Inflammatory macrophage treated with lipopolysaccharide for 4 hours (primary cell): ENCODE results near the gene HBG1.

Source experiments
- DNase-seq: peaks from one replicate; pipeline ENCODE4 v3.0.0-alpha.2; 2020

Gene HBG1

GRCh38 chr11:5245155-5245554, 4.5 kb downstream of the HBG1 start:
- DNase-seq, result no peak

GRCh38 chr11:5243816-5244180, 5.9 kb downstream of the HBG1 start:
- no peak for DNase-seq

- no peak for DNase-seq
These were observed 6.5 kb downstream of the HBG1 start for GRCh38 chr11:5242933-5243815.

GRCh38 chr11:5242208-5242607, 7.4 kb downstream of the HBG1 start:
- DNase-seq, result no peak

GRCh38 chr11:5241458-5241857, 8.2 kb downstream of the HBG1 start:
- no peak for DNase-seq

GRCh38 chr11:5240458-5240857, 9.2 kb downstream of the HBG1 start:
- DNase-seq, result no peak

GRCh38 chr11:5240056-5240455, 9.6 kb downstream of the HBG1 start:
- DNase-seq, result no peak

- peak; percentile 47 for DNase-seq
These were observed 10.6 kb downstream of the HBG1 start for GRCh38 chr11:5239046-5239445.

GRCh38 chr11:5238486-5238885, 11.2 kb downstream of the HBG1 start:
- peak; percentile 66 for DNase-seq

- DNase-seq, result no peak
These were observed 12.2 kb downstream of the HBG1 start for GRCh38 chr11:5237420-5237819.

- DNase-seq, result no peak
These were observed 14.1 kb downstream of the HBG1 start for GRCh38 chr11:5235364-5236095.

GRCh38 chr11:5234381-5234834, 15.2 kb downstream of the HBG1 start, which contains the start of gene HBD:
Gene HBD (minus strand): TSS chr11:5234483. CDS start chr11:5234433, 50 bp downstream.
- peak; percentile 27 for DNase-seq

GRCh38 chr11:5233307-5233706, 16.4 kb downstream of the HBG1 start:
- DNase-seq, result no peak

GRCh38 chr11:5232821-5233220, 16.8 kb downstream of the HBG1 start:
- DNase-seq, result no peak

GRCh38 chr11:5232176-5232575, 17.5 kb downstream of the HBG1 start:
- no peak for DNase-seq

- DNase-seq, result no peak
These were observed 18.5 kb downstream of the HBG1 start for GRCh38 chr11:5231111-5231510.

GRCh38 chr11:5230266-5230665, 19.4 kb downstream of the HBG1 start:
- DNase-seq, result no peak

GRCh38 chr11:5229796-5230195, 19.9 kb downstream of the HBG1 start:
- DNase-seq, result no peak

- DNase-seq, result no peak
These were observed 20.3 kb downstream of the HBG1 start for GRCh38 chr11:5229356-5229755.

GRCh38 chr11:5228124-5228523, 21.5 kb downstream of the HBG1 start:
- no peak for DNase-seq

GRCh38 chr11:5227681-5228080, 22.0 kb downstream of the HBG1 start:
- no peak for DNase-seq

- no peak for DNase-seq
These were observed 22.8 kb downstream of the HBG1 start, which contains the start of gene HBB for GRCh38 chr11:5226732-5227310. Gene HBB (minus strand): TSS chr11:5227071. CDS start chr11:5227021, 50 bp downstream.

- DNase-seq, result no peak
These were observed 24.2 kb downstream of the HBG1 start for GRCh38 chr11:5225480-5225871.
